ENCODE results near the gene BATF3.
"Not testable (repeated sequence)": the region's sequence is repeated elsewhere in the genome, so short reads cannot be mapped to it uniquely, and the experiment has no call there.

The BATF3 gene, protein sequence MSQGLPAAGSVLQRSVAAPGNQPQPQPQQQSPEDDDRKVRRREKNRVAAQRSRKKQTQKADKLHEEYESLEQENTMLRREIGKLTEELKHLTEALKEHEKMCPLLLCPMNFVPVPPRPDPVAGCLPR

DNA sequence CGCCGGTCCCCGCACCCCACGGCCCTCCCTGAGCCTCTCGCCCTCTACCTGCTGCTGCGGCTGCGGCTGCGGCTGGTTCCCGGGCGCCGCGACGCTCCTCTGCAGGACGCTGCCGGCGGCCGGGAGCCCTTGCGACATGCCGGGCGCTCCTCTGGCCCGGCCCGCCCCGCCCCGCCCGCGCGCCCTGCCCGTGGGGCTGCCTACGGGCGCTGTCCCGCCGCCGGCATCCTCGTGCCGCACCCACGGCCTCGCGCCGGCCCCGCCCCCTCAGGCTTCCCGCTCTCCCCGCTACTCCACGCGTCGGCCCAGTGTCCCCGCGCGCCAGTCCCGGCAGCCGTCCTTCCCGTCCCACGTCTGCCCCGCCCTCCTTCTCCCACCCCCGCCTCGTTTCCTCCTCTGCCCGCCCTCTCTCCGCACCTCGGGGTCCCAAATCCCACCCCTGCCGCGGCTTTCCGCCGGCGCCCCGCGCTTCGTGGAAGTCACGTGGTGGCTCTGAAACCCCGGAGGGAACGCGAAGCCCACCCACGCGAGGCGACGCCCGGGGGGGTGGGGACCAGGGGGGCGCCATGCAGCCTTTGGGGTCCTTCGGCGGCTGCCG is at the start of gene BATF3:
Gene BATF3, minus strand, starts transcription at position 216 of the 598 bp plus-strand sequence. Its CDS starts 78 bp downstream, at position 138.
- no peak for DNase-seq (ENCODE audit: low spot score)

DNA sequence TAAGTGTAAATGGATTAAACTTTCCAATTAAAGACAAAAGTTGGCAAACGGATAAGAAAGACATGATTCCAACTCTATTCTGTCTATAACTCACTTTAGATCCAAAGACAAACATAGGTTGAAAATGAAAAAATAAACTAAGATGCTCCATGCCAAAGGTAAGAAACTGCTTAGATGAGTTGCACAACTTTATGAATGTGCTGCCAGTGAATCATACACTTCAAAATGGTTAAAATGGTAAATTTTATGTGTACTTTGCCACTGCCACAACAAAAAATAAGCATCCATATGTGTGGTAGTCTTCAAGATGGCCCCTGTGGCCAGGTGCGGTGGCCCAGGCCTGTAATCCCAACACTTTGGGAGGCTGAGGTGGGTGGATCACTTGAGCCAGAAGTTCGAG is 46.9 kb upstream of the BATF3 start:
- no peak for DNase-seq (ENCODE audit: low spot score)

DNA sequence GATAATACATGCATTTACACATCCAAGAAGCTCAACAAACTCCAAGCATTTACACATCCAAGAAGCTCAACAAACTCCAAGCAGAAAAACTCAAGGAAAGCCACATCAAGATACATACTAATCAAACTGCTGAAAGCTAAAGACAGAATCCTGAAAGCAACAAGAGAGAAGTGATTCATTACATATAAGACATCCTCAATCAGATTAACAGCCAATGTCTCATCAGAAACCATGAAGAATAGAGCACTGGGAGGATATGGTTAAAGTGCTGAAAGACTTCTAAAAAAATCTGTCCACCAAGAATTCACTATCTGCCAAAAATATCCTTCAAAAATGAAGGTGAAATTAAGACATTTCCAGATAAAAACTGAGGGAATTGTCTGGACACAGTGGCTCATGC is 45.7 kb upstream of the BATF3 start:
- no peak for DNase-seq (ENCODE audit: low spot score)

DNA sequence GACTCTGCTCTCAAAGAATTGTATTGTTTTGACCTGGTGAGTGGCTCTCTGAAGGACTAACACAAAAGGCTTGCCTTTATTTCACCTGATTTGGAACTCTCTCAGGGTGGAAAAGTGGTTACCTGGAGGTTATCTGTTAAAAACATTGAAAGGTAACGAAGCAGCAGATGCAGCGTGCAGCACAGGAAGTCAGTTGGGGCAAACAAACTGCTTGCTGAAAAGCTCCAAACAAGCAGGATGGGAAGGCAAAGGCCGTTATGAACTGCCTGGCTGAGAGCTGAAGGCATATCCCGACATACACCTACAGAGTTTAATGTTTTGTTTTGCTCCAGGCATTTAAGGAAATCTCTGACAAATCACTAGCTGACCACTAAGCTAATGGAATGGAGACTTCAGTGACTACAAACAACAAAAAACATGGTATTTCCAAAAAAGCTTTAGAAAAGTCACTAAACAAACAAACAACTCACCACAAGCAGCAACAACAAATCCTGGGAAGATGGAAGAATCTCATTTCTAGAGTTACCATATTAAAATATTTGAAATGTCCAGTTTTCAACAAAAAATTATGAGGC is 44.3 kb upstream of the BATF3 start:
- no peak for DNase-seq (ENCODE audit: low spot score)

DNA sequence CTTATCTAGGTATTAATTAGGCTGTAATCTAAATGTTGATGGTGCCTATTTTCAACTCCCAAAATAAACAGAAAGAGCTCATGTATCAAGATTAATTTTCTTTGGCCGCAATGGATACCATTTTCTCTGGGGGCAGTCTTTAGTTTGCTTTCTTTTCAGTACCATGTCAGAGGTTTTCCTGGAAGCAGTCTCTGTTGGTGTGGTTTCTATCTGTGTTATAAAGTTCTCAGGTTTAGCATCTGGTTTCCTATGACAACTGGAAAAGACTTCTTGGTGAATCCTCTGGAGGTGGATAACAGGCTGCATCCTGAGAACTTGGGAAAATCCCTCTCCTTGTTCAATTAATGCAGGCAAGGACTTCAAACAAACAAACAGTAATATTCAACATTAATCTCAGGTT is 38.7 kb upstream of the BATF3 start:
- no peak for DNase-seq (ENCODE audit: low spot score)

DNA sequence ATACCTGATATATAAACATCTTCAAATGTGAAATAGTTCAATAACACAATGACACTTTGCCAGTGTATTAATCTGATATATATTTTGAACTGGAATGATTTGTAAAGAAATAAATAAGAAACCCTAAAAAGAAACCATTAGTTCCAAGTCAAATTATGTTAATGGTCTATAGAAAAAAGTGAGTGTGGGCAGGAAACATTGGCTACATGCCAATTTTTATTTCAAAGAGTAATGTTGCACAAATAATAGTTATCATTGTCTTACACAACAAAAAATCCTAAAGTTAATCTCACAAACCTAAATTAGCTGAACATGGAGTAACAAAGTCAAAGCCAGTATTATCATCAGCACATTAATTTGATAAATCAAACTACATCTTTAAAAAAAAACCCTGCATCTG is 37.9 kb upstream of the BATF3 start:
- DNase-seq (ENCODE audit: low spot score) = no peak

DNA sequence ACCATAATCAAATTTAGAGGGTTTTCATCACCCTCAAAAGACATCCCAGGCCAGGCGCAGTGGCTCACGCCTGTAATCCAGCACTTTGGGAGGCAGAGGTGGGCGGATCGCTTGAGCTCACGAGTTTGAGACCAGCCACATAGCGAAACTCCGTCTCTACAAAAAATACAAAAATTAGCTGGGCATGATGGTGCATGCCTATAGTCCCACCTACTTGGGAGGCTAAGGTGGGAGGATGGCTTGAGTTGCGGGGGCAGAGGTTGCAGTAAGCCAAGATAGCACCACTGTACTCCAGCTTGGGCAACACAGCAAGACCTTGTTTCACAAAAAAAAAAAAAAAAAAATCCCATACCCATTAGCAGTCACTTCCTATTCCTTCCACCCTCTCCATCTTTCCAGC is 33.5 kb upstream of the BATF3 start:
- no peak for DNase-seq (ENCODE audit: low spot score)

DNA sequence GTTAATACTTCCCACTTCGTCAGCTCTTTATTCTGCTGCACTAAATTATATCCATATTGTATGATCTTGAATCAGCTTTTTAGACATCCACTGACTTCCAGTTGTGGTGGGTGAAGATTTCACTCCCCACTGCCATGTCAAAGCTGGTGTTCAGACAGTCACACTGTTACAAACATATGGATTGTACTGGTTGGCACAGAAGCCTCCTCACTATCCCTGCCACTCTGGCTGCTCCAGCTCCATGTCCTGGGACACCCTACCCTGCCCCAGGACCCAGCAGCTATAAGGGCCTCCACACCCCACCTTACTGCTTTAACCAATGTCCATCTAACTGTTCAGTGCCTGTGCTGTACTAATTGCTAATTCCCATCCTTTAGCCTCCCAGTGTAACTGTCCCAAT is 32.0 kb upstream of the BATF3 start:
- no peak for DNase-seq (ENCODE audit: low spot score)

DNA sequence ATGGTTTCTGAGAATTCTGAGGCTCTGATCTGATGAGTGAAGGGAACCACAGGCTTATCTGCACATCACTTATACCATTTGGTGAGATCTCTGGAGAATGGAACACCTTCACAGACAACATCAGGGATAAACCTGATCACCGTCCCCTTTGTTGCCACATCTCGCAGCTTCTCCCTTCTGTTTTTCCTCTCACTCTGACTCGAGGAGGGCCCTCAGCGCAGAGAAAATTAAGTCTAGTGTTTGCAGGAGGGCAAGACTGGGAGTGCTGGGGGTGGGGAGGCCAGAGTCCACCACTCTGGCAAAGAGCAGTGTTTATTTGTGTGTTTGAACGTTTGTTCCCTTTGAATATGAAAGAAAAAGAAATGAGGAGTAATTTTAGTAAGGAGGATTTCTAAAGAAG is 29.0 kb upstream of the BATF3 start:
- DNase-seq (ENCODE audit: low spot score) = no peak

DNA sequence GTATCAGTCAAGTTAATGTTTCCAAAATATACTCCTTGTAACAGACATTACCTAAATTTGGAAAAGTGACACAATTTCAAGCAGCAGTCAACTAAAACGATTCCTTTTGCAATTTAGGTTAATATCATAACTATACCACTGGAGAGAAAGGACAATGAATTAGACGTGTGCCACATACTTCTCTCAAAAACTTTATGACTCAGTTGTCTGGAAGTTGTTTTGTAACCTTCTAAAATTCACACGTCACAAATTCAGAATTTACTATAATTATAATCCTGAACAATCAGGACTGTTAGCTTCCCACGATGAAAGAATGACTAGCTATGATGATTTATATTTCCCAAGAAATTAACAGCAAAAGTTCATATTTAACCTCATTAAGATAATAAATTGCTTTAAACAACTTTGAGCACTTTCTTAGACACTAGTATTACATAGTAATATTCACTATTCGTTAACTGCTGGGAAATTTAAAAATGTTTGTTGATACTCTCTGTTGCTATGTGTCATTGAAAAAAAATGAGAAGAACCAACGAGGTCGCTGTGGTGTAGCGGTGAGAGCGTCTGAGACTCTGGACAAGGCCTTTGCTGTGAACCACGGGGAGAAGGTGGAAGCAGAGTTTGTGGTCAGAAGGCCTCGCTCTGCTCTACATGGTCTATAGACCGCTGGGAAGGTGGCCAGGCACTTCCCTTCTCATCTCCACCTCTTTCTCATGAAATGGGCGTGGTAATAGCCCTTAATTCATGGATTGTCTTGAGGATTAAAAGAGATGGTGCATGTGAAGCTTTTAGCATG is 27.9 kb upstream of the BATF3 start:
- DNase-seq (ENCODE audit: low spot score) = no peak

DNA sequence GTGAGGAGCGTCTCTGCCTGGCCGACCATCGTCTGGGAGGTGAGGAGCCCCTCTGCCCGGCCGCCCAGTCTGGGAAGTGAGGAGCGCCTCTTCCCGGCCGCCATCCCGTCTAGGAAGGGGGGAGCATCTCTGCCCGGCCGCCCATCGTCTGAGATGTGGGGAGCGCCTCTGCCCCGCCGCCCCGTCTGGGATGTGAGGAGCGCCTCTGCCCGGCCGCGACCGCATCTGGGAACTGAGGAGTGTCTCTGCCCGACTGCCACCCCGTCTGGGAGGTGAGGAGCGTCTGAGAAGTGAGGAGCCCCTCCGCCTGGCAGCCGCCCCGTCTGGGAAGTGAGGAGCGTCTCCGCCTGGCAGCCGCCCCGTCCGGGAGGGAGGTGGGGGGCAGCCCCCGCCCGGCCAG is 25.0 kb upstream of the BATF3 start:
- DNase-seq (ENCODE audit: low spot score) = not testable (repeated sequence)

DNA sequence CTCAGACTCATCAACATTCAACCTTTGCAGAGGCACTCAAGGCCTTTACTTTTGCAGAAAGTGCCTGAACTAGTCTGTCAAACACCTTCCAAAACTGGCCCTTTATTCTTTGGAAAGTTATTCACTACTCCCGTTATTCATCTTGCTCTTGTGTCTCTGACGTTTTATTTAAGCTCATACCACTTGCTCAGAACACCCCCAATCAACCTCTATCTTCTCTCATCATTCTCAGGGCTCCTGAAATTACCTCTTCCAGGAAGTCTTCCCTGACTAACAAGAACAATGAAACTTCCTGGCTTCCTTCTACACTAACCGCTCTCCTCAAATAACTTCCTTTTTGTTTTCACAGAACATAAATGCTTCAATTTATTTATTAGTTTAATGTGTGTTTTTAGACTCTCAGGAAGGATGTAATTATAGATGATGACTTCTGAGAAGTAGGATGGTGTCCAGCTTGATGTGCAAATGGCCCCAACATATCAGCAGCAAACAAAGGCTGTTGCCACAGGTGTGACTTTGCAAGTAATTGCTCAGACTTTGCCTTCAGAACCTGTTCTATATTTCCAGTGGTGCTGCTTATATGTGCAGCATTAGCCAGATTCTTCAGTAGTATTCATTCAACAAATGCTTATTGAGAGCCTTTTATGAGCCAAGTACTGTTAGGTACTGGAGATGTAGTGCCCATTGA is 22.8 kb upstream of the BATF3 start:
- no peak for DNase-seq (ENCODE audit: low spot score)

DNA sequence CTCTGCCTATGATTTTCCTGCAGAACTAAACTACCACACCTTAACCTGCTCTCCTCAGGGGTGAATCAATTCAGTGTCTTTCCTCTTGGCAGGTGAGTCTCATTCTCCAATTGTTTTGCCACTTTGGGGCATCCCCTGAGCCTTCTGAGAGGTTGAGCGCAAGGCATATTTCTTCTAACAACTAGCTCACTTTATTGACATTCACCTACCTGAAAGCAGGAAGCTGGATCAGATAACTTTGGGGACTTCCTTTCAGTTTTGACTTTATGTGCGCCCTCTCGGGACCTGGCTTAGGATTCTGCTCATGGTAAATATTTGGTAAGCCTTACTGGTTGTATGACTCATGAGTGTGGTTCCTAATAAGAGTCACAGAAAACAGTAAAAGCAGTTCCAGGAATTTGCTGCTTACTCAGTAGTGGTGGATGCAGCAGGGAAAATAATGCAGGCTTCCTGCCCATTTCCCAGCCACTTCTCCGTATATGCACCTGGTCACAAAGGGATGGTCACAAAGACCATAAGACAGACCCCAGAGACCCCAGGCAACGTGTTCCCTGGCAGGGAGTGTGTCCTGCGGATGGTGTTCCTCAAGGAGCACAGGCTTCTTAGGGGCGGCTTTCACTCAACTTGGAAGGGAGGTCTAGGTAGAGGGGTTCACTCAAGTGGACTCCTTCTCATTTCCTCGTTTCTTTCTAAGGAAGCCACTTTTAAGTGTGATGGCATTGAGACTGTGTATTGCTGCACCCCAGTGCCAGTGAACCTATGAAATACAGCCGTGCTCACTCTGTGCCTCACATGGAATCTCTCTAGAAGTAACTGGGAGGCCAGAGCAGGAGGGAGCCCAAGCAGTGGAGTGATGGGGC is 22.0 kb upstream of the BATF3 start:
- no peak for DNase-seq (ENCODE audit: low spot score)

DNA sequence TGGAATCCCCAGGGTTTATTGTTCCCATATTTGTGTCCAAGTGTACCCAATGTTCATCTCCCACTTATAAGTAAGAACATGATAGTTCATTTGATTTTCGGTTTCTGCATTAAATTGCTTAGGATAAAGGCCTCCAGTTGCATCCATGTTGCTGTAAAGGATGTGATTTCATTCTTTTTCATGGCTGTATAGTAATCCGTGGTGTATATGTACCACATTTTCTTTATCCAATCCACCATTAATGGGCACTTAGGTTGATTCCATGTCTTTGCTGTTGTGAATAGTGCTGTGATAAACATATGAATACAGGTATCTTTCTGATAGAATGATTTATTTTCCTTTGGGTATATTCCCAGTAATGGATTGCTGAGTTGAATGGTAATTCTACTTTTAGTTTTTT is 20.0 kb upstream of the BATF3 start:
- no peak for DNase-seq (ENCODE audit: low spot score)

DNA sequence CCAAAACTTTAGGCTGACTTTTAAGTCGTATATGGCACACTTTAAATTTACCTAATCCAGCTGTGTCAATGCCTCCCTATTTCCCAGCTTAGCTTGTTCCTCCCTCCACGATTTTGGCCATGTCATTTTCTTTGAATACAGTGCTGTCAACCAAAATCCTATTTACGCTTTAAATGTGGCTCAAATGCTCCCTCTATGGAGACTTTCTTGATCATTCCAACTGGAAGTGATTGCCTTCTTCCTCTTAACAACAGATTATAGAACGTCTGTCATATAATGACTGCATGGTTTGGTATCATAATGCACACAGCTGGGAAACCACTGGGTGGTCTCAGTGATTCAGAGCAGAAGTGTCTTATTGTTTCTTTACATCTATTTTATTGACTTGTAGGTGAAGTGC is 18.9 kb upstream of the BATF3 start:
- DNase-seq (ENCODE audit: low spot score) = no peak

DNA sequence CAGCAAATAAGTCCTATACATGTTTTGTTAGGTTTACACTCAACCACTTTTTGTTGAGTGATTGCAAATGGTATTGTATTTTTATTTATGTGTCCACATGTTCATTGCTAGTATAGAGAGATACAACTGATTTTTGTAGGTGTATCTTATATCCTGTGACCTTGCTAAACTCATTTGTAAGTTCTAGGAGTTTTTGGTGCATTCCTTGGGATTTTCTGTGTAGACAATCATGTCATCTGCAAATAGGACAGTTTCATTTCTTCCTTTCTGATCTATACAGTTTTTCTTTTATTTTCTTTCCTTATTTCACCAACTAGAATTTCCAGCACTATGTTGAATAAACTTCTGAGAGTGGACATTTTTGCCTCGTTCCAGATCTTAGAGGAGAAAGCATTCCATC is 16.5 kb upstream of the BATF3 start:
- DNase-seq (ENCODE audit: low spot score) = no peak

DNA sequence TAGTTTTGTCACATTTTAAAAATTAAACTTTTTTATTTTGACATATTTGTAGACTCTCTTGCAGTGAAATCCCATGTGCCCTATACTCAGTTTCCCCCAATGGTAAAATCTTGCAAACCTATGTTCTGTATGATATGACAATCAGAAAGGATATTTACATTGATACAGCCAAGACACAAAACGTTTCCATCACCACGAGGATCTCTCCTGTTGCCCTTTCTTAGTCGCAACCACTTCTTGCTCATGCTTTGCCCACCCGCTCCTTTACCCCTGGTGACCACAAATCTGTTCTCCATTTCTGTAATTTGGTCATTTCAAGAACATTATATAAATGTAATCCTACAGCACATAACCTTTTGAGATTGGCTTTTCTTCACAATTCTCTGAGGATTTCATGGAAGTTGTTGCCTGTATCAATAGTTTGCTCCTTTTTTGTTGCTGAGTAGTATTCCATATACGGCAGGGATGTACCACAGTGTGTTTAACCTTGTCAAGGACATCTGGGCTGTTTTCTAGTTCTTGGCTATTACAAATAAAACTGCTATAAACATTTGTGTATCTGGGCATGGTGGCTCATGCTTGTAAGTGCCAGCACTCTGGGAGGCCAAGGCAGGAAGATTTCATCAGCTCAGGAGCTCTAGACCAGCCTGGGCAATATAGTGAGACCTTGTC is 14.0 kb upstream of the BATF3 start:
- DNase-seq (ENCODE audit: low spot score) = no peak

DNA sequence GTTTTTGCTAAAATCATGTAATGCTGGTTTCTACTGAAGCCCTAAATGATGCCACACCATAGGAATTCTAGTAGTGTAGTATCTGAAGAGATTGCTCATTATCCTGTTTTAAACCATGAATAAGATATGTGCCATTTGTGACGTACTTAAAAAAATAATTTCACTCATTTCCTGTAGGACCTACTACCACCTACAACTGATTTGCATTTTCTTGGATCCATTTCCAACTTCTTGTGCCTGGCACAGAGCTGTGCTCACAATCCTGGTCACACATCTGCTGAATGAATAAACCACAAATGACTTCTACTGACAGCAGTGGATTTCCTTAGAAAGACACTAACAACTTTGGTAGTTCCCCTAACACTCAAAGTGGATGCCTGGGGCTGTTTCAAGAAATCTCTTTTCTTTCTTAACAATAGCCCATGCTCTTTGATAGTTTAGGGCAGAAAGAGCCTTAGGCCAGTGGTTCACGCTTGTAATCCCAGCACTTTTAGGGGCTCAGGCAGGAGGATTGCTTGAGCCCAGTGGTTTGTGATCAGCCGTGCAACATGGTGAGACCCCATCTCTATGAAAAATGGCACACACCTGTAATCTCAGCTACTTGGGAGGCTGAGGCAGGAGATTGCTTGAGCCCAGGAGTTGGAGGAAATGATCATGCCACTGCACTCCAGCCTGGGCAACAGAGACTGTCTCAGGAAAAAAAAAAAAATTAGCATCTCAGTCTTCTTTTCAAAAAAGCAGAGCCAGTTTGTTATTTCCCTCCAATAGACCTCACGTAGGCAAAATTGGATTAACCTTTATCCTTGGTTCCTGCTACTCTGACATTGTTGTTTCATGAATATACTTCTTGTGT is 13.0 kb upstream of the BATF3 start:
- no peak for DNase-seq (ENCODE audit: low spot score)

DNA sequence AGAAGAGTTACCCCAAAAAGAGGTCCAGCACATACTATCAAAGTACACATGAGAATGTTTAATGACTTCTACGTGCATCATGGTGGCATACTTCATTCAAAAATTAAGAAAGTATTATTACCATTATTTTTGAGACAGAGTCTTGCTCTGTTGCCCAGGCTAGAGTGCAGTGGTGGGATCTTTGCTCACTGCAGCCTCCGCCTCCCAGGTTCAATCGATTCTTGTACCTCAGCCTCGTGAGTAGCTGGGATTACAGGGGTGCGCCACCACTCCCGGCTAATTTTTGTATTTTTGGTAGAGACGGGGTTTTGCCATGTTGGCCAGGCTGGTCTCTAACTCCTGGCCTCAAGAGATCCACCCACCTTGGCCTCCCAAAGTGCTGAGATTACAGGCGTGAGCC is 12.3 kb upstream of the BATF3 start:
- DNase-seq (ENCODE audit: low spot score) = not testable (repeated sequence)

DNA sequence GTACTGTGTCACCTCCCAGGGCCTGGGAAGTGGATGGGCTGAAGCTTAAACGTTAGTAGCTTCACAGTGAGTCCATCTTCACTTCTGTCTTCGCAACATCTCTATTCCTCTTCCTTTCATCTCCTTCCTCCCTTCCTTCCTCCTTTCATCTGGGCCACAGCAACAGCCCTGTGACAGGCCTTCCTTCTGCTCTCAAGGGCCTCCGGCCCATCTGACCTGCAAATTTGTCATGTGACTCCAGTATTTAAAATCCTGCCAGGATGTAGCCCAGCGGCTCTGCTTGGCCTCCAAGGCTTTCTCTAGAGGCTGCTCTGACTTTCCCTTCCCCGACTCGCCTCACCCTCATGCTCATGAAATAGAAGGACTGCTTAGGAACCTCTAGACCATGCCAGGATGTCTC is 10.9 kb upstream of the BATF3 start:
- no peak for DNase-seq (ENCODE audit: low spot score)

All from putamen (tissue), 1 donor.